Raji (cell line): ENCODE measurements around the gene MDM1.

Experiments
- POLR2A ChIP-seq: IDR thresholded peaks from 2 replicates; pipeline ENCODE4 v1.6.1; 2011; ENCODE audit warnings: low read depth, low read length, control low read depth; ENCODE audit not compliant: insufficient read depth

Gene MDM1

GRCh38 chr12:68281322-68282077, 50.7 kb downstream of the MDM1 start:
- no peak for TF ChIP-seq POLR2A

GRCh38 chr12:68280240-68280639, 51.9 kb downstream of the MDM1 start:
- TF ChIP-seq POLR2A: no peak

GRCh38 chr12:68279227-68280054, 52.7 kb downstream of the MDM1 start:
- TF ChIP-seq POLR2A: no peak

GRCh38 chr12:68276402-68276930, 55.7 kb downstream of the MDM1 start:
- no peak for TF ChIP-seq POLR2A

- TF ChIP-seq POLR2A: no peak
Measured at GRCh38 chr12:68272732-68273131, 59.4 kb downstream of the MDM1 start.

GRCh38 chr12:68271346-68271745, 60.8 kb downstream of the MDM1 start:
- TF ChIP-seq POLR2A: no peak

- TF ChIP-seq POLR2A: no peak
Measured at GRCh38 chr12:68270358-68270757, 61.8 kb downstream of the MDM1 start.

GRCh38 chr12:68269779-68270178, 62.4 kb downstream of the MDM1 start:
- no peak for TF ChIP-seq POLR2A

- TF ChIP-seq POLR2A: no peak
Measured at GRCh38 chr12:68268967-68269366, 63.2 kb downstream of the MDM1 start.

- no peak for TF ChIP-seq POLR2A
Measured at GRCh38 chr12:68267892-68268396, 64.2 kb downstream of the MDM1 start.

GRCh38 chr12:68264857-68265256, 67.3 kb downstream of the MDM1 start:
- TF ChIP-seq POLR2A: no peak

GRCh38 chr12:68264158-68264855, 67.9 kb downstream of the MDM1 start:
- TF ChIP-seq POLR2A: no peak

- no peak for TF ChIP-seq POLR2A
Measured at GRCh38 chr12:68263366-68263765, 68.8 kb downstream of the MDM1 start.

GRCh38 chr12:68261896-68262295, 70.3 kb downstream of the MDM1 start:
- no peak for TF ChIP-seq POLR2A

- TF ChIP-seq POLR2A: no peak
Measured at GRCh38 chr12:68260153-68260552, 72.0 kb downstream of the MDM1 start.
